ENCODE data around the gene APEH. TPM values are rescaled to one million over a fixed set of nuclear protein-coding genes. Genes with fewer than 3 reads are reported as not detected.

Gene APEH
- total RNA-seq, 6 donors from 2014 or later, result 54.7 to 104 (median 92.8) TPM

- ATAC-seq (ENCODE audit: low FRiP score in 2 of 2) (no peak), DNase-seq (no peak)
- Histone ChIP-seq H3K4me3 (no peak overlapping the region), H3K27ac (no peak overlapping the region), H3K27me3 (no peaks in the 10 kb centered on the region), H3K36me3 (no peaks in the 10 kb centered on the region), H3K9me3 (no peaks in the 10 kb centered on the region), H3K4me1 (no peaks in the 10 kb centered on the region)
- no peak for TF ChIP-seq EP300 (IDR thresholded peaks at IDR 0.05)
- no peak for TF ChIP-seq CTCF (IDR thresholded peaks at IDR 0.05)
- no peak for TF ChIP-seq POLR2A (IDR thresholded peaks at IDR 0.05)
- no peak for TF ChIP-seq POLR2AphosphoS5 (IDR thresholded peaks at IDR 0.05)
- WGBS, 2 donors, result 91 to 95% methylated on average over 12 to 13 of the region's 19 CpGs
Observed at GRCh38 chr3:49655731-49656285, 18.3 kb upstream of the APEH start.

GRCh38 chr3:49656541-49657112 is 17.5 kb upstream of the APEH start:
- no peak for DNase-seq
- 69 to 79% methylated on average over 14 to 18 of the region's 18 CpGs for WGBS, 2 donors
- no peak for ATAC-seq (ENCODE audit: low FRiP score in 2 of 2)
- no peak overlapping the region for H3K4me3 ChIP-seq
- no peak overlapping the region for H3K27ac ChIP-seq
- no peaks in the 10 kb centered on the region for H3K9me3 ChIP-seq
- H3K27me3 ChIP-seq, result no peaks in the 10 kb centered on the region
- no peaks in the 10 kb centered on the region for H3K36me3 ChIP-seq
- no peaks in the 10 kb centered on the region for H3K4me1 ChIP-seq
- TF ChIP-seq POLR2AphosphoS5 (IDR thresholded peaks at IDR 0.05), result no peak
- no peak for TF ChIP-seq EP300 (IDR thresholded peaks at IDR 0.05)
- no peak for TF ChIP-seq CTCF (IDR thresholded peaks at IDR 0.05)
- no peak for TF ChIP-seq POLR2A (IDR thresholded peaks at IDR 0.05)

- H3K4me1 ChIP-seq, result no peaks in the 10 kb centered on the region
- H3K36me3 ChIP-seq, result no peaks in the 10 kb centered on the region
- no peak for TF ChIP-seq POLR2AphosphoS5 (IDR thresholded peaks at IDR 0.05)
- TF ChIP-seq POLR2A (IDR thresholded peaks at IDR 0.05), result no peak
- TF ChIP-seq EP300 (IDR thresholded peaks at IDR 0.05), result no peak
- no peak for TF ChIP-seq CTCF (IDR thresholded peaks at IDR 0.05)
- H3K27ac ChIP-seq, result no peak overlapping the region
- DNase-seq (peak in 1 of 2 donors; percentile 83), ATAC-seq (ENCODE audit: low FRiP score in 2 of 2) (no peak)
- H3K9me3 ChIP-seq, result no peaks in the 10 kb centered on the region
- 92 to 95% methylated on average over 28 to 36 of the region's 36 CpGs for WGBS, 2 donors
- H3K27me3 ChIP-seq, result no peaks in the 10 kb centered on the region
- no peak overlapping the region for H3K4me3 ChIP-seq
Observed at GRCh38 chr3:49657208-49657915, 16.8 kb upstream of the APEH start.

GRCh38 chr3:49658711-49659110 is 15.4 kb upstream of the APEH start:
- Histone ChIP-seq H3K27ac (no peak overlapping the region), H3K4me3 (no peak overlapping the region), H3K27me3 (no peaks in the 10 kb centered on the region), H3K36me3 (no peaks in the 10 kb centered on the region), H3K4me1 (no peaks in the 10 kb centered on the region), H3K9me3 (no peaks in the 10 kb centered on the region)
- WGBS, 2 donors, result 66 to 72% methylated on average over 2 of the region's 2 CpGs
- DNase-seq (no peak), ATAC-seq (ENCODE audit: low FRiP score in 2 of 2) (no peak)
- TF ChIP-seq CTCF (IDR thresholded peaks at IDR 0.05) (no peak), POLR2A (IDR thresholded peaks at IDR 0.05) (no peak), EP300 (IDR thresholded peaks at IDR 0.05) (no peak), POLR2AphosphoS5 (IDR thresholded peaks at IDR 0.05) (no peak)

Data from upper lobe of left lung (tissue), 6 donors.